Lower leg skin (tissue), 3 donors: Measurements from ENCODE around the gene DIRAS1.

ENCODE experiments used
- CTCF ChIP-seq, 3 donors: fragments of 450-650 bp; IDR thresholded peaks; one replicate each; pipeline ENCODE4 v1.5.1; 2016; ENCODE audit warnings: antibody characterized with exemption in 3 of 3, mild to moderate bottlenecking in 3 of 3, moderate library complexity in 2 of 3
- POLR2A ChIP-seq, 2 donors: fragments of 450-650 bp; IDR thresholded peaks; one replicate each; pipeline ENCODE4 v1.6.1; 2016 to 2017; ENCODE audit warnings: antibody characterized with exemption in 2 of 2, mild to moderate bottlenecking in 1 of 2, moderate library complexity in 1 of 2

GRCh38 chr19:2676823-2677222 is 44.3 kb downstream of the DIRAS1 start:
- TF ChIP-seq POLR2A (IDR thresholded peaks at IDR 0.05) = no peak
- no peak for TF ChIP-seq CTCF (IDR thresholded peaks at IDR 0.05)
